Type B pancreatic cell (in vitro differentiated cells): Measurements from ENCODE around the gene ACTR5. TPM values are rescaled to one million over a fixed set of nuclear protein-coding genes. Genes with fewer than 3 reads are reported as not detected.

Source experiments
- DNase-seq: peaks from one replicate; pipeline ENCODE4 v3.0.0; 2021; ENCODE audit warnings: mixed read lengths; ENCODE audit not compliant: unreplicated experiment; ENCODE audit errors: extremely low spot score
- H3K27ac Mint-ChIP-seq: 2 replicates; pipeline ENCODE4 v1.8.0; 2021; ENCODE audit warnings: mild to moderate bottlenecking, mixed read lengths
- H3K27me3 Mint-ChIP-seq: 2 replicates; pipeline ENCODE4 v1.8.0; 2021; ENCODE audit warnings: mixed read lengths
- H3K36me3 Mint-ChIP-seq: 2 replicates; pipeline ENCODE4 v1.8.0; 2021; ENCODE audit warnings: mixed read lengths
- H3K4me1 Mint-ChIP-seq: one replicate; pipeline ENCODE4 v1.8.0; 2021; ENCODE audit warnings: mixed read lengths; ENCODE audit not compliant: unreplicated experiment
- H3K4me3 Mint-ChIP-seq: 2 replicates; pipeline ENCODE4 v1.8.0; 2021; ENCODE audit warnings: mild to moderate bottlenecking, mixed read lengths
- H3K9me3 Mint-ChIP-seq: 2 replicates; pipeline ENCODE4 v1.8.0; 2021; ENCODE audit warnings: mixed read lengths
- total RNA-seq: library from RNA; stranded (reverse); gene quantifications from 2 replicates; pipeline ENCODE4 v1.2.1, GENCODE V29; 2021; ENCODE audit warnings: low replicate concordance
- TF ChIP-seq, protein P1 (sequence below): fragments of 200-600 bp; sonication (generic); conservative IDR thresholded peaks from 2 replicates; pipeline ENCODE4 v1.5.0; 2021; ENCODE audit warnings: antibody characterized with exemption, mild to moderate bottlenecking

Gene ACTR5
- total RNA-seq, 1 donor from 2014 or later, result 9.1 TPM

DNA sequence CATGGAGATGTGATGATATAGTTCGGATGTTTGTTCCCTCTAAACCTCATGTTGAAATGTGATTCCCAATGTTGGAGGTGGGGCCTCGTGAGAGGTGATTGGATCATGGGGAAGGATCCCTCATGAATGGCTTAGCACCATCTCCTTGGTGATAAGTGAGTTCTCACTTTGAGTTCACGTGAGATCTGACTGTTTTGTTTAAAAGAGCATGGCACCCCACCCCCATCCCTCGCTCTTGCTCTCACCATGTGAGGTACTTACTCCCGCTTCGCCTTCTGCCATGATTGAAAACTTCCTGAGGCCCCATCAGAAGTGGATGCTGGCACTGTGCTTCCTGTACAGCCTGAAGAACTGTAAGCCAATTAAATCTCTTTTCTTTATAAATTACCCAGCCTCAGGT lies 13.1 kb upstream of the ACTR5 start:
- TF ChIP-seq, protein P1, sequence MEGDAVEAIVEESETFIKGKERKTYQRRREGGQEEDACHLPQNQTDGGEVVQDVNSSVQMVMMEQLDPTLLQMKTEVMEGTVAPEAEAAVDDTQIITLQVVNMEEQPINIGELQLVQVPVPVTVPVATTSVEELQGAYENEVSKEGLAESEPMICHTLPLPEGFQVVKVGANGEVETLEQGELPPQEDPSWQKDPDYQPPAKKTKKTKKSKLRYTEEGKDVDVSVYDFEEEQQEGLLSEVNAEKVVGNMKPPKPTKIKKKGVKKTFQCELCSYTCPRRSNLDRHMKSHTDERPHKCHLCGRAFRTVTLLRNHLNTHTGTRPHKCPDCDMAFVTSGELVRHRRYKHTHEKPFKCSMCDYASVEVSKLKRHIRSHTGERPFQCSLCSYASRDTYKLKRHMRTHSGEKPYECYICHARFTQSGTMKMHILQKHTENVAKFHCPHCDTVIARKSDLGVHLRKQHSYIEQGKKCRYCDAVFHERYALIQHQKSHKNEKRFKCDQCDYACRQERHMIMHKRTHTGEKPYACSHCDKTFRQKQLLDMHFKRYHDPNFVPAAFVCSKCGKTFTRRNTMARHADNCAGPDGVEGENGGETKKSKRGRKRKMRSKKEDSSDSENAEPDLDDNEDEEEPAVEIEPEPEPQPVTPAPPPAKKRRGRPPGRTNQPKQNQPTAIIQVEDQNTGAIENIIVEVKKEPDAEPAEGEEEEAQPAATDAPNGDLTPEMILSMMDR, result no peak
- peaks cover 10% of the 10 kb centered on the region for H3K4me1 Mint-ChIP-seq
- H3K36me3 Mint-ChIP-seq, result no peaks in the 10 kb centered on the region
- H3K27ac Mint-ChIP-seq, result no peak overlapping the region
- H3K27me3 Mint-ChIP-seq, result peaks cover 91% of the 10 kb centered on the region
- H3K4me3 Mint-ChIP-seq, result no peak overlapping the region
- no peak for DNase-seq
- H3K9me3 Mint-ChIP-seq, result no peaks in the 10 kb centered on the region

DNA sequence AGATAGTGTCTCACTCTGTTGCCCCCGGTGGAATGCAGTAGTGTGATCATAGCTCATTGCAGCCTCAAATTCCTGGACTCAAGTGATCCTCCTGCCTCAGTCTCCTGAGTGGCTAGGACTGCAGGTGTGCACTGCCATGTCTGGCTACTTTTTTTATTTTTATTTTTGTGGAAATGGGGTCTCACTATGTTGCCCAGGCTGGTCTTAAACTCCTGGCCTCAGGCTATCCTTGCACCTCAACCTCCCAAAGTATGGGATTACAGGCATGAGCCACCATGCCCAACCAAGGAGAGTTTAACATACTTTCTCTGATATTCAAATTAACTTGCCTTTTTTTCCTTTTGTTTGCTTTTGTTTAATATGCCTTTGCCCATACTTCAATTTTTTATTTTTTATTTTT lies 10.4 kb upstream of the ACTR5 start:
- Mint-ChIP-seq H3K36me3 (no peaks in the 10 kb centered on the region), H3K27me3 (peaks cover 91% of the 10 kb centered on the region), H3K4me1 (no peaks in the 10 kb centered on the region), H3K27ac (no peak overlapping the region), H3K4me3 (no peak overlapping the region), H3K9me3 (no peaks in the 10 kb centered on the region)
- no peak for DNase-seq
- TF ChIP-seq, protein P1, result no peak

DNA sequence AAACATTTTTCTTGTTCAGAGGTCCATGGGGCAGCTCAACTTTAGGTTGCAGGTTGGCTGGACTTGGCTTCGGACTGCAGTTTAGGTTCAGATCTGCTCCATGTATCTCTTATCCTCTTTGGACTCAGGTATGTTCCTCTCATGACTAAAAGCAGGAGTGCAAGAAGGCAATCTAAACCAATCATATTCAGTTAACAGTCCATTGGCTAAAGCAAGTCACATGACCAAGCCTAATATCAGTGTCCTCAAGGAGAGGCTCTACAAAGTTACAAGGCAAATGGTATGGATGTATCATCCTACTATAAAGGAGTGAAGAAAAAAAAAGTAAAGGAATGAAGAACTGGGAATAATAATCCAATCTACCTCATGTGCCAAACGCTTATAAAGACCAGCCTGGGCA lies 2.5 kb upstream of the ACTR5 start:
- peaks cover 5% of the 10 kb centered on the region for H3K36me3 Mint-ChIP-seq
- TF ChIP-seq, protein P1, result no peak
- no peak for DNase-seq
- H3K27me3 Mint-ChIP-seq, result peaks cover 38% of the 10 kb centered on the region
- no peaks in the 10 kb centered on the region for H3K9me3 Mint-ChIP-seq
- peaks cover 13% of the 10 kb centered on the region for H3K4me1 Mint-ChIP-seq
- H3K4me3 Mint-ChIP-seq, result no peak overlapping the region
- H3K27ac Mint-ChIP-seq, result peak overlapping the region; percentile 41

DNA sequence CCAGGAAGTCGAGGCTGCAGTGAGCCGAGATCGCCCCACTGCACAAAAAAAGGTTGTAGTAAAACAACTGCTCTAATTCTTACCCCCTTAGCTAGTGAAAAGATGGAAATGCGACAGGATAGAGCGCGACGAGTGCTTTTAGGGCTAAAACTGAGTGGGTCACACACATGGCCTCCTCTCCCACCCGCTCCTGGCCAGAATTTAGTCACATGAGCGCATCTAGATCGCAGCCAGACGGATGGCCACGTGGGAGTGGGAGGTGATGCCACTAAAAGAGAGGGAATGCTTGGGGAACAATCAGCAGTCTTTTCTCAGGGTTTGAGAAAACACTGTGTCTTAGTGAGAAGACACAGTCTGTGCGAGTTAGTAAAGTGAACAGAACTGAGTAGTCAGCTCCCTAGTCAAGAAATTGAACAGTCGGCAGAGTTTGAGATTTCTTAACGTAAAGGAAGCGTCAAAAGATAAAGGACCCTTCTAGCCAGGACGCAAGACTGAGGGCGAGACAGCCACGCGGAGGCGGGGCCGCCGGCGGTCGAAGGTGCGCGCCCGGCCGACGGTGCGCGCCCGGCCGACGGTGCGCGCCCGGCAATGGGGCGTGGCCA lies 664 bp upstream of the ACTR5 start:
- H3K27me3 Mint-ChIP-seq, result peaks cover 19% of the 10 kb centered on the region
- TF ChIP-seq, protein P1, result no peak
- H3K4me3 Mint-ChIP-seq, result peak overlapping the region; percentile 99
- DNase-seq, result no peak
- peaks cover 13% of the 10 kb centered on the region for H3K4me1 Mint-ChIP-seq
- peak overlapping the region; percentile 99 for H3K27ac Mint-ChIP-seq
- peaks cover 5% of the 10 kb centered on the region for H3K36me3 Mint-ChIP-seq
- no peaks in the 10 kb centered on the region for H3K9me3 Mint-ChIP-seq

DNA sequence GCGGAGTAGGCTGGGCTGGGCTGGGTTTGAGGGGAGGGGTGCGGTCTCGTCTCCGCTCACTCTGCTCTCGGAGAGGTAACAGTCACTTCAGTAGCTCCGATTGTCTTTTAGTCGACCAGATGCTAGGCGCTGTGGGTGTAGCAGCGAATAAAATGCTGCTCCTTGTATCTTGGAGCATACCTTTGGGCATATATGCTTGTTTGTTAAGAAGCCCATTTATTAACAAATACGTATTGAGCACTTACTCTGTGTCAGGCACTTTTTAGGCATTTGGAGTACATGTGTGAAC lies 545 bp downstream of the ACTR5 start:
- TF ChIP-seq, protein P1, result no peak
- peaks cover 11% of the 10 kb centered on the region for H3K27me3 Mint-ChIP-seq
- peak overlapping the region; percentile 19 for H3K27ac Mint-ChIP-seq
- peaks cover 5% of the 10 kb centered on the region for H3K36me3 Mint-ChIP-seq
- H3K4me1 Mint-ChIP-seq, result peaks cover 13% of the 10 kb centered on the region
- no peaks in the 10 kb centered on the region for H3K9me3 Mint-ChIP-seq
- no peak for DNase-seq
- H3K4me3 Mint-ChIP-seq, result peak overlapping the region; percentile 94

DNA sequence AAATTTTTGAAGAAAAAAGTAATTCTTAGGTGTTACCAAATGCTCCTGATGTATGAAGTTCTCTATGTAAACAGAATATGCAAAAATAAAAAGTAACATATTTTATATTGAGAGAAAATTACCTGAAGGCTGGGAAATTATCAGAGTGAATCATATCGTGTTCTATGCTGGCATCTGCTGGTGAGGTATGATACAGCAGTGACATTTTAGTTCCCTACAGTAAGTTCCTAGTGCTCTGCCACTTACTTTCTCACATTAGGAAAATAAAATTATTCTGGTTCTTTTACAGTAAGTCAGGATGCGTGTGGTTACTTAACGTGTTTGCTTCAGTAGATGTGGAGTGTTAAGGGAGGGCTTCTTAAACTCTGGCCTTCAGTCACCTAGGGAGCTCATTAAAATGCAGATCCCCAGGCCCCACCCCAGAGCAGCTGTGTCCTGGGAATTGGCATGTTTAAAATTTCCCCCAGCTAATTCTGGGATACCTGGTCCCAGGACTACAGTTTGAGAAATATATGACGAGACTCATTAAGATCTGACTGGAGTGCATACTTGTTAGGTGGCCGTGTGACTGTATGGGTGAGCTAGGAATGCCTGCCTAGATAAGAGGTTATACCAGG lies 3.2 kb downstream of the ACTR5 start:
- Mint-ChIP-seq H3K4me3 (no peak overlapping the region), H3K9me3 (no peaks in the 10 kb centered on the region), H3K4me1 (peaks cover 13% of the 10 kb centered on the region), H3K27me3 (peaks cover 2% of the 10 kb centered on the region), H3K27ac (no peak overlapping the region), H3K36me3 (peaks cover 15% of the 10 kb centered on the region)
- TF ChIP-seq, protein P1, result peak; percentile 82
- DNase-seq, result no peak
